ENCODE data around the gene ARHGAP42.

ARHGAP42 gene

DNA sequence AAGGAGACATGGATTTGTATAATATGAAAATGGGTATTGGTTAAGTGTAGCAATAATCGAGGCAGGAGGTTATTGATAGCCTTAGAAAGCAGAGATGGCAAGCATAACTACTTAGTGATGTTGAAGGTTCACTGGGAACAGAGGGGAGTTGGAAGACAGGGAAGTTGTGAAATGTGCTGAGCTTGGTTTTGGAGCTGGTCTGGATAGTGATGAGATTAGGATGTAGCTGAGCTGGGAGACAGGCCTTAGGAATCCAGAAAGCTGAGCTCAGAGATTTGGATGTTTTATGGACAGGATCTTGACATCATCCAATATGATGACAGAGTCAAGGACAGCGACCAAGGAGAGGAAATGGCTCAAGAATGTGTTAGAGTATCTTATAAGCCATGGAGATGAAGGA is 113.1 kb downstream of the ARHGAP42 start:
- DNase-seq (ENCODE audit: low spot score): no peak

DNA sequence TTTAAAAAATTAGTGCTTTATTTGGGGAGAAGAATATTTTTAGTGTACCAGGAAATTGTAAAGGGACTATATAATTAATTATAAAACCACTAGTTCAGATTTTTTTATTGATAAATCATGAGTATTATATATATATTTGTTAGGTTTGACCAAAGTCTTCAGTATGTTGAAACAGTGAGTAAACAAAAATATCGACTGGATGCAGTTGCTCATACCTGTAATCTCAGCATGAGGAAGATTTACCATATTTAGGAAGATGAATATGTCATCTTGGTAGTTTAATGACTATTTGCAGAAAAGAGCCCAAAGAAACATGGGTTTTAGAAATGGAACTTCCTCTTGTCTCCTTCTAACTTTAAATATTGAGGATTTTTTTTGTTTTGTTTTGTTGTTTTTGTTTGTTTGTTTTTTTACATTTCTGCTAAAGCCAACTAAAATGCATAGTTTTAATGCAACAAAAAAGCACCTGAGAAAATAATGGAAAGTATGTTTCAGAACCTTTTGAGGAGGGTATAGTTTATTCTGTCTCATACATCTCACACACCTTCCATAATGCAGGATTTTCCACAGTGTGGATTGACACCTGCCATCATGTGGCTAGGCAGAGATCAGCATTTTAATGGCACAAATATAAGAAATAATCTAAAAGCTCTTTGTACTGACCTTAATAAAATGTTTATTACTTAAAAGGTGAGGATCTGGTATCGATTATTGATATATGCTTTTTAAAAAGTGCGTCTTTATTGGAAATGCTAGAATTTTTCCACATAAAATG is 114.3 kb downstream of the ARHGAP42 start:
- no peak for DNase-seq (ENCODE audit: low spot score)

GRCh38 chr11:100805506-100806199 is 118.6 kb downstream of the ARHGAP42 start:
- DNase-seq (ENCODE audit: low spot score): no peak

DNA sequence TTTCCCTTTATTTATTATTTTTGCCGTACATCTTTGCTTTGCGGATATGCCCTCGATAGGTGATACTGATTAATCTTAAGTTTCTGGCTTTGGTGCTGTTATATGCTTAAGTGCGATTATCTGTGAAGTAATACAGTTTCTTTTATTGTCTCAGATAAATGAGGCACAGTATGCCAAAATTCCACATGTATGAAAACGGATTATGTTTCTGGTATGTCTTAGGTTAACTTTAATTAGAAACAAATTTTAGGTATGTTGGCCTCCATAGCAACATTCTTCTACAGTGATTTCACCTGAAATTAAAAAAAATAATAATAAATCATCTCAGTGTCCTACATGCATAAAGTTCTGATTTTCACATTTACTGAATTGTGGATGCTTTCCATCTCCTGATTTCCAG is 119.2 kb downstream of the ARHGAP42 start:
- no peak for DNase-seq (ENCODE audit: low spot score)

GRCh38 chr11:100808904-100809491 is 121.9 kb downstream of the ARHGAP42 start:
- DNase-seq (ENCODE audit: low spot score): no peak

GRCh38 chr11:100810146-100810545 is 123.1 kb downstream of the ARHGAP42 start:
- no peak for DNase-seq (ENCODE audit: low spot score)

DNA sequence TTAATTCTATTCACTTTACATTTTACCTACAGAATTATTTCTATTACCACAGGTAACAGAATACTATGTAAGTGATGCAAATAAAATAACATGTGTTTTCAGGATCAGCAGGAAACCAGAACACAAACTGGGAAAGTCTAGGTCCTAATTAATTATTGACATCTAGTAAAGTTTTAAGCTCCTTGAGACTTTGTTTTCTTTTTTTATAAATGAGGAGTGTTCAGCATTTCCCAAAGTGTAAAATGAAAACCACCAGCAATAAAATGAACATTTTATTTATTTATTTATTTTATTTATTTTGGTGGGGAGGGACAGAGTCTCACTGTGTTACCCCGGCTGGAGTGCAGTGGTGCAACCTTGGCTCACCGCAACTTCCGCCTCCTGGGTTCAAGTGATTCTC is 123.6 kb downstream of the ARHGAP42 start:
- no peak for DNase-seq (ENCODE audit: low spot score)

- DNase-seq (ENCODE audit: low spot score): no peak
Observed at GRCh38 chr11:100812517-100812916, 125.4 kb downstream of the ARHGAP42 start.

- DNase-seq (ENCODE audit: low spot score): no peak
Observed at GRCh38 chr11:100815787-100816330, 128.8 kb downstream of the ARHGAP42 start.

DNA sequence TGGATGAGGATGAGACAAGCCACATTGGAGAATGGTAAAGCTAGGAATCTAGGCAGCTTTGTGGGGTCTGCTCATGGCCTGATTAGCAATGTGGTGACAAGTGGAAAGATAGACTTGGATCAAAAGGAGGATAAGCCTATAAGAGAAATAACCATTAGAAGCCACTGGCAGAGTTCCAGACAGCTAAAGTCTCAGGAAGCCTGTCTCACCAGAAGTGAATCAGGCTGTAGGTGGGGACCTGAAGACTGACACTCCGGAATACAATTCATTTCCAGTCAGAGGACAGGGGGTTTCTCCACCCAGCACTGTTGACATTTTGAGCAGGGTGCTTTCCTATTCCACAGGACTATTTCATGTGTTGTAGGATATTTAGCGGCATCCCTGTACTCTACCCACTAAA is 129.7 kb downstream of the ARHGAP42 start:
- no peak for DNase-seq (ENCODE audit: low spot score)

GRCh38 chr11:100817620-100818019 is 130.5 kb downstream of the ARHGAP42 start:
- no peak for DNase-seq (ENCODE audit: low spot score)

- DNase-seq (ENCODE audit: low spot score): no peak
Observed at GRCh38 chr11:100820621-100821020, 133.5 kb downstream of the ARHGAP42 start.

DNA sequence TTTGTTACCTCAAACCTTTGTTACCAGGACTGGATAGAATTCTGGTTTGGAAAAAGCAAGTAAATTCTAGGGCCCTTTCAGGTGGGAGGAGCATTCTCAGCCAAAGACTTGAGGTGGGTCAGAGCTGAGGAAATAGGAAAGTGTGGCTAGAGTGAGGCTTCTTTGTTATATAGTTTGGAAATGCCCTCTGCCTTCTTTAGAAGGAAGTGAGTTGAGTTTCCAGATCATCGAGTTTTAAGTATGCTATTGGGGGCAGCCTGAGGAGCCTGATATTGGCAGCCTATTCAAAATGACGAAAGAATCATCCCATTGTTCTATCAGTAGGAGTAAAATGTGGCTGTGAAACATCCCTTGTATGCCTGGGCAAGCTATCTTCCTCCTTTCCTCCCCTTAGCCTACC is 134.1 kb downstream of the ARHGAP42 start:
- DNase-seq (ENCODE audit: low spot score): no peak

DNA sequence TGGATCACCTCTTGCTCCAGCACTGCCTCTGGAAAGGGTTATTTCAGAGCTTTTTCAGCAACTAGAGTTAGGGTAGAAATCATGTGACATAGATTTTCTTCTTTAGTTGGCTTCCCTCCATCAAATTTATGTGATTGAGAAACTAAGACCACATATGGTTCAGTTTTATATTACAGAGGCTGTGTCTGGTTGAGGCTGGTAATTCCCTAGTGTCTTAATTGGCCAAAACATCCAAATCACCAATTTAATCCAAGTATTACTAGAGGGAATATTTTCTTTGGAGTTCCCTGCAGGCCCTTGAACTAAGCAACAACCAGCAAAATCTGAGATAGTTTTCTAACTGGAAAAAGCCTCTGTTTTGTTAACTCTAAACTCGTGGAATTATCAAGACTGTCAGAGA is 136.3 kb downstream of the ARHGAP42 start:
- DNase-seq (ENCODE audit: low spot score): no peak

- no peak for DNase-seq (ENCODE audit: low spot score)
Observed at GRCh38 chr11:100824041-100824809, 137.1 kb downstream of the ARHGAP42 start.

GRCh38 chr11:100825626-100826025 is 138.5 kb downstream of the ARHGAP42 start:
- DNase-seq (ENCODE audit: low spot score): no peak

DNA sequence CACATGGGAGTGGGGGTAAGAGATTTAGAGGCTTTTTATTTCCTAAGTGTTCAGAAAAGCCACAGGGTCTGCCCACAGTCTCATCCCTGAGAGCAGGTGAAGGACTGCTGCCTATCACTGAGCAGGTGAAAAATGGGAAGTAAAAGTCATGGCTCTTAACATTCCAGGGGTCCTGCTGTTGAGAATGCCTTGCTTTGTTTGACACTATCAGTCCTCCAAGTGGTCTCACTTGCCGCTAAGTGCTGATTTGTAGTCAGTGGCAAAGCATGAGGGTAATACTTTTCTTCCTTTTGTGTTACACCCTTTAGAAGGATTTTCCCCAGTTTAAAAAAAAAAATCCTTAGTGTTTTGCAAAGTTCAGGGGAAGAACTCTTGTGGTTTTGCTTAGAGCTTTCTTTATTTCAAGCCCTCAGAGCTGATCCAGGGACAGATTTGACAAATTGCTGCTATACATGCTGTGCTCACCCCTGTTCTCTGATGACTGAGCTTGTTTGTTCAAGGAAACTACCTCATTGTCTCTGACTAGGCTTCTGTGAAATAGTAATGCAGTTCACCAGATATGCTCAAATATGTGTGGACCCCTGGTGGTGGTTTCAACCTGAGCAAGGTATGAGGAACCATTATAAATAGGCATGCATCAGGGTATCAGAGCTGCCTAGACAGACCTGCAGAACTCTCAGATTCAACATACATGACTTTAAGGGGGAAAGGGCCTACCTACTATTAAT is 141.0 kb downstream of the ARHGAP42 start:
- no peak for DNase-seq (ENCODE audit: low spot score)

- DNase-seq (ENCODE audit: low spot score): no peak
Observed at GRCh38 chr11:100830274-100830673, 143.2 kb downstream of the ARHGAP42 start.

- DNase-seq (ENCODE audit: low spot score): no peak
Observed at GRCh38 chr11:100830978-100831732, 144.1 kb downstream of the ARHGAP42 start.

- DNase-seq (ENCODE audit: low spot score): no peak
Observed at GRCh38 chr11:100831929-100832494, 144.9 kb downstream of the ARHGAP42 start.

Data from activated CD4-positive, alpha-beta T cell treated with anti-CD3 and anti-CD28 coated beads, Interleukin-2, Interleukin-4, amounts not matched to agents 100 ng/mL and 50 ng/mL, durations not matched to agents 16 hours and 8 hours (primary cell).